Mucosa of descending colon (tissue), 3 donors: ENCODE data around the gene ABCE1. TPM values are rescaled to one million over a fixed set of nuclear protein-coding genes. Genes with fewer than 3 reads are reported as not detected.

Experiments
- ATAC-seq: fragments of 200-7000 bp; cut with Tn5 transposase; one replicate; pipeline ENCODE4 v1.9.1; 2020; ENCODE audit warnings: mild to moderate bottlenecking, moderate library complexity
- DNase-seq, 3 donors: peaks; one replicate each; pipeline ENCODE4 v3.0.0-alpha.2; 2020
- H3K36me3 ChIP-seq: fragments of 200-600 bp; one replicate; pipeline ENCODE4 v1.8.0; 2021; ENCODE audit warnings: low read depth, mild to moderate bottlenecking
- H3K4me1 ChIP-seq: fragments of 200-600 bp; one replicate; pipeline ENCODE4 v1.8.0; 2021; ENCODE audit warnings: low read depth, mild to moderate bottlenecking
- H3K4me3 ChIP-seq: fragments of 200-600 bp; one replicate; pipeline ENCODE4 v1.8.0; 2021; ENCODE audit warnings: mild to moderate bottlenecking
- H3K9me3 ChIP-seq: fragments of 200-600 bp; one replicate; pipeline ENCODE4 v1.8.0; 2021; ENCODE audit warnings: mild to moderate bottlenecking
- CTCF ChIP-seq: fragments of 200-600 bp; IDR thresholded peaks from one replicate; pipeline ENCODE4 v1.8.0; 2022; ENCODE audit warnings: antibody characterized with exemption, mild to moderate bottlenecking
- intact Hi-C, 2 donors: fragments of 100-400 bp; cut with DNase I in 1 of 2; cut with micrococcal nuclease in 1 of 2; formaldehyde crosslinking; loops; one replicate each; pipeline versions ENCODE4 v1.11.0 to v1.11.1; 2022; cut with DNase I, micrococcal nuclease
- total RNA-seq, 3 donors: library from RNA; stranded (reverse); fragmentation: NEBNext Ultra II Directional in 2 of 3; extraction: Animal tissue kit (Norgen Biotek cat#: 25700) in 2 of 3; gene quantifications; one replicate each; pipeline versions ENCODE4 v1.2.1 to v1.2.4, GENCODE V29; 2021 to 2023
- donor health status: DM: no; HTN: no; CAD: no; lungs with moderate emphysema.
- donor health status: DM: no; HTN: no; CAD: no.
- donor health status: DM: no; HTN: yes; CAD: no.

The ABCE1 gene
- total RNA-seq, 3 donors from 2014 or later: 23.6 to 29.1 (median 25.1) TPM

GRCh38 chr4:145093638-145094037 is 4.5 kb upstream of the ABCE1 start:
- TF ChIP-seq CTCF: no peak
- no peak overlapping the region for H3K4me3 ChIP-seq
- no peaks in the 10 kb centered on the region for H3K36me3 ChIP-seq
- intact Hi-C loops: no loop called here
- no peak for DNase-seq
- H3K4me1 ChIP-seq: peaks cover 8% of the 10 kb centered on the region
- peaks cover 5% of the 10 kb centered on the region for H3K9me3 ChIP-seq
- ATAC-seq: no peak

- no peak for TF ChIP-seq CTCF
- H3K4me1 ChIP-seq: peaks cover 20% of the 10 kb centered on the region
- peak overlapping the region; percentile 56 for H3K4me3 ChIP-seq
- ATAC-seq: no peak
- peak in 1 of 3 donors; percentile 2 for DNase-seq
- intact Hi-C loops: no loop called here
- peaks cover 5% of the 10 kb centered on the region for H3K9me3 ChIP-seq
- no peaks in the 10 kb centered on the region for H3K36me3 ChIP-seq
Measured at GRCh38 chr4:145097331-145097820, 735 bp upstream of the ABCE1 start.

- TF ChIP-seq CTCF: no peak
- intact Hi-C loops: no loop called here
- Histone ChIP-seq H3K9me3 (peaks cover 5% of the 10 kb centered on the region), H3K36me3 (no peaks in the 10 kb centered on the region), H3K4me1 (peaks cover 20% of the 10 kb centered on the region), H3K4me3 (peak overlapping the region; percentile 56)
- ATAC-seq (peak; percentile 63), DNase-seq (peak in 1 of 3 donors; percentile 50)
Measured at GRCh38 chr4:145098675-145099037, 545 bp downstream of the ABCE1 start.

- TF ChIP-seq CTCF: no peak
- no peaks in the 10 kb centered on the region for H3K9me3 ChIP-seq
- H3K36me3 ChIP-seq: no peaks in the 10 kb centered on the region
- no peak overlapping the region for H3K4me3 ChIP-seq
- no peak for DNase-seq
- H3K4me1 ChIP-seq: peaks cover 20% of the 10 kb centered on the region
- intact Hi-C loops: no loop called here
- ATAC-seq: no peak
Measured at GRCh38 chr4:145099653-145100052, 1.5 kb downstream of the ABCE1 start.

- intact Hi-C loops: no loop called here
- Histone ChIP-seq H3K4me1 (peaks cover 20% of the 10 kb centered on the region), H3K36me3 (no peaks in the 10 kb centered on the region), H3K9me3 (no peaks in the 10 kb centered on the region), H3K4me3 (no peak overlapping the region)
- DNase-seq: no peak
- ATAC-seq: no peak
- no peak for TF ChIP-seq CTCF
Measured at GRCh38 chr4:145101091-145101490, 3.0 kb downstream of the ABCE1 start.

- TF ChIP-seq CTCF: no peak
- ATAC-seq (no peak), DNase-seq (no peak)
- H3K36me3 ChIP-seq: no peaks in the 10 kb centered on the region
- no peaks in the 10 kb centered on the region for H3K9me3 ChIP-seq
- intact Hi-C loops: no loop called here
- no peak overlapping the region for H3K4me3 ChIP-seq
- peaks cover 12% of the 10 kb centered on the region for H3K4me1 ChIP-seq
Measured at GRCh38 chr4:145102619-145103018, 4.5 kb downstream of the ABCE1 start.
